Upper lobe of left lung (tissue), 4 donors: ENCODE results near the gene SH3PXD2A.

ENCODE experiments used
- EP300 ChIP-seq, 4 donors: sonication (generic); formaldehyde crosslinking; IDR thresholded peaks; one replicate each; pipeline ENCODE4 v1.5.1; 2017; ENCODE audit warnings: antibody characterized with exemption in 4 of 4, control low read depth in 2 of 4
- POLR2A ChIP-seq, 4 donors: fragments of 450-650 bp; IDR thresholded peaks; one replicate each; pipeline ENCODE4 v1.5.1; 2016 to 2017; ENCODE audit warnings: antibody characterized with exemption in 4 of 4, mild to moderate bottlenecking in 2 of 4
- TF ChIP-seq, protein P1 (sequence below), 6 experiments: fragments of 450-650 bp in 4 of 6; fragments of 200-600 bp in 2 of 6; sonication (generic) in 2 of 6; IDR thresholded peaks; one replicate each; pipeline ENCODE4 v1.5.1; 2016 to 2019; ENCODE audit warnings: antibody characterized with exemption in 6 of 6

DNA sequence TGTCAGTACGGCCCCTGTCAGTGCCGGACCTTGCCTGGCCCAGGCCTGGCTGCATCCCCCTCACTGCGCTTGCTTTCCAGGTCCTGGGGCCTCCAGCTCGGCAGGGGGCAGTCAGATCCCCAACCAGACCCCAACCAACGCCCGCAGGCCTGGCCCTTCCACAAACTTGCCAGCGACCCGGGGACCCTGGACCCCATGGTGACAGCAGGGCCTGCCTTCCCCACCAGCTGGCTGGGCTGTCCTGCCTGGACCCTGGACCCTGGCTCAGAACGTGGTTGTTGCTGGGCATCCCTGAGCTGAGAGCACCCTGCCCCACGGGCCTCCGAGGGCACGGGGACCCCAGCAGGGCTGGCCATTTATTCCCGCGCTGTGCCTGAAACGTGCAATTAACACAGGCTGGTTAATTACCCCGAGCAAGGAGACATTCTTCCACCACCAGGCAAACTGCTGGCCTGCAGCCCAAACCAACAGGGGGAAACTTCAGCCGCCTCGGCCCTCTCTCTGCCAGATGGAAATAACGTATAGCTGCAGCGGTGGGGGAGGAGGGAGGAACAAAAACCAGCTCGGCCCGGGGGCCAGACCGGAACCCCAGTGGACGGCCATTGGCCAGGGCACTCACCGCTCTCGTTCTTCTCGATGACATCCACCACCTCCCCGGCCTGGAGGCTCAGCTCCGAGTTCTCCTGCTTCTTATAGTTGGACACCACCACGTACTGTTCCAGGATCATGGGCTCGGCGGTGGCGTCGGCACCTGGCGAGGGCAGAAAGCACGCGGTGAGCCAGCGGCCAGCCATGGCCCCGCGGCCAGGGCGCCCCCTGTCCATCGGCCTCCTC lies 194.8 kb downstream of the SH3PXD2A start:
- TF ChIP-seq, protein P1, sequence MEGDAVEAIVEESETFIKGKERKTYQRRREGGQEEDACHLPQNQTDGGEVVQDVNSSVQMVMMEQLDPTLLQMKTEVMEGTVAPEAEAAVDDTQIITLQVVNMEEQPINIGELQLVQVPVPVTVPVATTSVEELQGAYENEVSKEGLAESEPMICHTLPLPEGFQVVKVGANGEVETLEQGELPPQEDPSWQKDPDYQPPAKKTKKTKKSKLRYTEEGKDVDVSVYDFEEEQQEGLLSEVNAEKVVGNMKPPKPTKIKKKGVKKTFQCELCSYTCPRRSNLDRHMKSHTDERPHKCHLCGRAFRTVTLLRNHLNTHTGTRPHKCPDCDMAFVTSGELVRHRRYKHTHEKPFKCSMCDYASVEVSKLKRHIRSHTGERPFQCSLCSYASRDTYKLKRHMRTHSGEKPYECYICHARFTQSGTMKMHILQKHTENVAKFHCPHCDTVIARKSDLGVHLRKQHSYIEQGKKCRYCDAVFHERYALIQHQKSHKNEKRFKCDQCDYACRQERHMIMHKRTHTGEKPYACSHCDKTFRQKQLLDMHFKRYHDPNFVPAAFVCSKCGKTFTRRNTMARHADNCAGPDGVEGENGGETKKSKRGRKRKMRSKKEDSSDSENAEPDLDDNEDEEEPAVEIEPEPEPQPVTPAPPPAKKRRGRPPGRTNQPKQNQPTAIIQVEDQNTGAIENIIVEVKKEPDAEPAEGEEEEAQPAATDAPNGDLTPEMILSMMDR (IDR thresholded peaks at IDR 0.05) = no peak
- TF ChIP-seq POLR2A (IDR thresholded peaks at IDR 0.05) (no peak), EP300 (IDR thresholded peaks at IDR 0.05) (no peak)
